Cardiac muscle cell (in vitro differentiated cells and primary cell): Measurements from ENCODE around the gene AHCYL2. TPM values are rescaled to one million over a fixed set of nuclear protein-coding genes. Genes with fewer than 3 reads are reported as not detected.
A peak's percentile ranks its signal among the peaks of the same experiment; 100 is the strongest.

Experiments
- DNase-seq, 2 donors: peaks; one replicate each; pipeline versions ENCODE4 v3.0.0 to v3.0.0-alpha.2; 2010 to 2017; ENCODE audit warnings: low read depth in 1 of 2, low spot score in 1 of 2
- H3K27ac ChIP-seq: fragments of 200-600 bp; sonication (generic); 2 replicates; pipeline ENCODE4 v1.5.1; 2016
- H3K27me3 ChIP-seq: fragments of 200-600 bp; sonication (generic); 2 replicates; pipeline ENCODE4 v1.6.0; 2016; ENCODE audit warnings: control low read depth
- H3K36me3 ChIP-seq: fragments of 200-600 bp; sonication (generic); 2 replicates; pipeline ENCODE4 v1.5.1; 2016; ENCODE audit warnings: control low read depth
- H3K4me1 ChIP-seq: fragments of 200-600 bp; sonication (generic); 2 replicates; pipeline ENCODE4 v1.8.1; 2017; ENCODE audit warnings: low read depth, mild to moderate bottlenecking, mixed run types
- H3K4me3 ChIP-seq: fragments of 200-600 bp; sonication (generic); 2 replicates; pipeline ENCODE4 v1.5.1; 2016; ENCODE audit warnings: mild to moderate bottlenecking
- H3K9me3 ChIP-seq: fragments of 200-600 bp; sonication (generic); 2 replicates; pipeline ENCODE4 v1.5.1; 2017; ENCODE audit warnings: low read depth, mild to moderate bottlenecking, control low read depth
- polyA plus RNA-seq: library from polyadenylated mRNA; unstranded; fragments of >200 nt; fragmentation: Nextera tagmentation; extraction: Ambion mirVana; gene quantifications from 2 replicates; pipeline ENCODE4 v1.2.1, GENCODE V29; 2016
- total RNA-seq: library from RNA; depleted of rRNA; stranded (reverse); fragments of >200 nt; gene quantifications from 2 replicates; pipeline ENCODE4 v1.2.3, GENCODE V29; 2016
- TF ChIP-seq, protein P1 (sequence below): IDR thresholded peaks from 2 replicates; pipeline ENCODE4 v1.5.1; 2012; ENCODE audit warnings: low read depth, mild to moderate bottlenecking, low read length

Gene AHCYL2
- total and polyA plus RNA-seq, 2 experiments from 2014 or later, result 28.5 to 30.8 TPM

DNA sequence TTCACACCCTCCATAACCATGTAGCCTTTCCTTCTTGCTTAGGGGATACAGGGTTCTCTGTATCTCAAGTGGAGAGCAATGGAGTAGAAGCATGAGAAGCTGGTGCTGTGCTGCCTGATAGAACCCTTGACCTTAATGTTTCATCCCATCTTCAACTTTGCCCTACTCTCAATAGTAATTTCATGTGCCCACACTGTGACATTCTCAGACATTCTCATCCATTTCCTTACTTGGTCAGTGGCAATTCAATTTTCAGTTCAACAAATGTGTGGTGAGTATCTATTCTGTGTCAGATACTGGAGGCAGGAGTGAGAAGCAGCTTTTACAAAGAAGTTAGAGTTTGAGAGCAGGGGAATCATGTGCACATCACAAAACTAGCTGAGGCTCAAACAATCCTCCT, 225.5 kb downstream of the AHCYL2 start:
- TF ChIP-seq, protein P1, sequence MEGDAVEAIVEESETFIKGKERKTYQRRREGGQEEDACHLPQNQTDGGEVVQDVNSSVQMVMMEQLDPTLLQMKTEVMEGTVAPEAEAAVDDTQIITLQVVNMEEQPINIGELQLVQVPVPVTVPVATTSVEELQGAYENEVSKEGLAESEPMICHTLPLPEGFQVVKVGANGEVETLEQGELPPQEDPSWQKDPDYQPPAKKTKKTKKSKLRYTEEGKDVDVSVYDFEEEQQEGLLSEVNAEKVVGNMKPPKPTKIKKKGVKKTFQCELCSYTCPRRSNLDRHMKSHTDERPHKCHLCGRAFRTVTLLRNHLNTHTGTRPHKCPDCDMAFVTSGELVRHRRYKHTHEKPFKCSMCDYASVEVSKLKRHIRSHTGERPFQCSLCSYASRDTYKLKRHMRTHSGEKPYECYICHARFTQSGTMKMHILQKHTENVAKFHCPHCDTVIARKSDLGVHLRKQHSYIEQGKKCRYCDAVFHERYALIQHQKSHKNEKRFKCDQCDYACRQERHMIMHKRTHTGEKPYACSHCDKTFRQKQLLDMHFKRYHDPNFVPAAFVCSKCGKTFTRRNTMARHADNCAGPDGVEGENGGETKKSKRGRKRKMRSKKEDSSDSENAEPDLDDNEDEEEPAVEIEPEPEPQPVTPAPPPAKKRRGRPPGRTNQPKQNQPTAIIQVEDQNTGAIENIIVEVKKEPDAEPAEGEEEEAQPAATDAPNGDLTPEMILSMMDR, result no peak
- H3K36me3 ChIP-seq, result peaks cover 6% of the 10 kb centered on the region
- H3K27me3 ChIP-seq, result no peaks in the 10 kb centered on the region
- H3K27ac ChIP-seq, result no peak overlapping the region
- peaks cover 19% of the 10 kb centered on the region for H3K4me1 ChIP-seq
- H3K4me3 ChIP-seq, result no peak overlapping the region
- no peaks in the 10 kb centered on the region for H3K9me3 ChIP-seq
- no peak for DNase-seq

DNA sequence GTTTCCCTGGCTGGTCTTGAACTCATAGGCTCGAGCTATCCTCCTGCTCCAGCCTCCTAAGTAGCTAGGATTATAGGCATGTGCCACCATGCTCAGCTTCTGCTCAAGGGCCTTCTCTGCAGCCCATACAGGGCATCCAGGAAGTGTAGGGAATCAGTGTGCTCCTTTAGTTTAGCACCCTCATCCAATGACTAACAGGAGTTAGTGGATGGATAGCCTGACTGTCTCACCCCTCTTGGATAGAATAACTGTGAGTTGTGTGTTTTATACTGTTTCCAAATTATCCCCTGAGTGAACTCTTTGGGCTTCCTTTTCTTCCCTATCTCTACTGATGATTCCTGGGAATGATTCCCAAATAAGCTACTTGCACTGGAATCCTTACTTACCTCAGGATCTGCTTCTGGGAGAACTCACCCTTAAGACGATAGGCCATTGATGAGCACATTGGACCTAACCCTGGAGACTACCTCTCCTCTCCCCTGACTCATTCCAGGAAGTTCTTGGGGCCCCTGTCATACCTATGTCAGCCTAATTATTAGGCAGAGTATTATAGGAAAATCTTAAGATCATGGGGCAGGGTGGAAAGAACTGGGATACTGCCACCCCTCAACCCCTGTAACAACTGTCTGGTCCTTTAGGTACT, 227.9 kb downstream of the AHCYL2 start:
- no peak for DNase-seq
- Histone ChIP-seq H3K36me3 (peaks cover 23% of the 10 kb centered on the region), H3K27ac (peak overlapping the region; percentile 97), H3K27me3 (no peaks in the 10 kb centered on the region), H3K4me3 (no peak overlapping the region), H3K9me3 (no peaks in the 10 kb centered on the region), H3K4me1 (peaks cover 19% of the 10 kb centered on the region)
- TF ChIP-seq, protein P1, result no peak

DNA sequence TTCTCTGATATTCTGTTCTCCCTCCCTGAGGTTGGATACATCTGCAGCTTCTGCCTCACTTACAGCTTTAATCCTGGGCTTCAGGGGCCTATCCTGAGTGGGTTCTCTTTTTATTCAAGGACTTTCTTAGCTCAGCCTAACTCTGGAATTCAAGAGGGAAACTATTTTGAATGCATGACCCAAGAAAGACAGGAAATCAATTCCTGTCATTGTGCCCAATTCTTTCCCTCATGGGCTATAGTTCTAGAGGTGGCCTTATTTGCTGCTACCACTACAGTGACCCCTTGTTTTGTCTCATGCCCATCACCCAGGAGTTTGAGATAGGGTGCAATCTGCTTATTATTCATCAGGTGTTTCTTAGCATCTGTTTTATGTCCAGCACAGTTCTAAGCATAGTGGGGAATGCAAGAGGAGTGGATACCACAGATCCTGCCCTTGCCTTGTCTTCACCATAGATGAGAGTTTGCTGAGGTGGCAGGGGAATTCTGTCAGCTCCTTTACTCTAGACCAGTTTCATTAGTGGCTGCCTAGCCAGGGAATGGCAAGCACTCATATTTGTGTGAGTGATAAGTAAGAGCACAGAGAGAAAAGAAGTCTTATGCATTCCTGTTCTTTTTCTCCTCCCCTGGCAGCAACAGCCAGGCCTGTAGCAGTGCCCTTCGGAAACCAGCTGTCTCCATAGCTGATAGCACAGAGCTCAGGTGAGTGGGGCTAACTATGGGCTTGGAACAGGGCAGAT, 228.8 kb downstream of the AHCYL2 start:
- H3K4me1 ChIP-seq, result peaks cover 19% of the 10 kb centered on the region
- H3K27ac ChIP-seq, result peak overlapping the region; percentile 97
- peak in 1 of 2 donors; percentile 77 for DNase-seq
- no peaks in the 10 kb centered on the region for H3K9me3 ChIP-seq
- H3K27me3 ChIP-seq, result no peaks in the 10 kb centered on the region
- peaks cover 30% of the 10 kb centered on the region for H3K36me3 ChIP-seq
- H3K4me3 ChIP-seq, result no peak overlapping the region
- TF ChIP-seq, protein P1, result no peak

DNA sequence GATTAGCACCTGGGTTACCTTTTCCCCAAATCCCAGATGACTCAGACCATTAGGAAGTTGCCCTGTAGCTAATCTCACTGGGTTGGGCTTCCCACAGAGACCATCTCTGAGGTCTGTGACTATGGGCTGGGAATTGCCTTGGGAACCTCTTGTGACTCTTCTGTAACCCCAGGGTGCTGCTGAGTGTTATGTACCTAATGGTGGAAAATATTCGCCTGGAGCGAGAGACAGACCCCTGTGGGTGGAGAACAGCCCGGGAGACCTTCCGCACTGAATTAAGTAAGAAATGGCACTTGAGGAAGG, 229.4 kb downstream of the AHCYL2 start:
- H3K36me3 ChIP-seq, result peaks cover 35% of the 10 kb centered on the region
- H3K4me1 ChIP-seq, result peaks cover 19% of the 10 kb centered on the region
- peak overlapping the region; percentile 97 for H3K27ac ChIP-seq
- TF ChIP-seq, protein P1, result no peak
- DNase-seq, result peak in 1 of 2 donors; percentile 17
- H3K4me3 ChIP-seq, result no peak overlapping the region
- H3K27me3 ChIP-seq, result no peaks in the 10 kb centered on the region
- no peaks in the 10 kb centered on the region for H3K9me3 ChIP-seq

DNA sequence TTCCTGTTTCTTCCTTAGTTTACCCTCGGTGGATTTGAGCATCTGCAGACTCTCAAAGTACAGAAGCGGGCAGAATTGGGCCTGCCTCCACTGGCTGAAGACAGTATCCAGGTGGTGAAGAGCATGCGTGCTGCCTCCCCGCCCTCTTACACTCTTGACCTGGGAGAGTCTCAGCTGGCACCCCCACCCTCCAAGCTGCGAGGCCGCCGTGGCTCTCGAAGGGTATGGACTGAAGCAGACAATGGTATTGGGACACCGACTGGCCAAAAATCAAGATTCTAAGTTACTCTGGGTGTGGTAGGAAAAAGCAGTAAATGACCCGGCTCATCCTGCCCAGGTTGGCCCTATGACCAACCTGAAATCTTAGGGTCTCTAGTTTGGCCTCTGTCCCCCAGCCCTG, 231.6 kb downstream of the AHCYL2 start:
- Histone ChIP-seq H3K4me1 (peaks cover 19% of the 10 kb centered on the region), H3K4me3 (no peak overlapping the region), H3K27ac (no peak overlapping the region), H3K36me3 (peaks cover 54% of the 10 kb centered on the region), H3K9me3 (no peaks in the 10 kb centered on the region), H3K27me3 (no peaks in the 10 kb centered on the region)
- DNase-seq, result no peak
- TF ChIP-seq, protein P1, result no peak
